CD8-positive, alpha-beta memory T cell (primary cell): ENCODE measurements around the gene ARPC5L. TPM values are rescaled to one million over a fixed set of nuclear protein-coding genes. Genes with fewer than 3 reads are reported as not detected.

Experiments
- CTCF ChIA-PET: fragments of 350-600 bp; sonication (Branson Sonifier 250); formaldehyde crosslinking; loops from one replicate; lab custom pipeline; 2021; ENCODE audit warnings: antibody characterized with exemption; lab: Charles Lee
- POLR2A ChIA-PET: fragments of 350-600 bp; sonication (Branson Sonifier 250); formaldehyde crosslinking; loops from one replicate; lab custom pipeline; 2021; ENCODE audit warnings: antibody characterized with exemption; lab: Charles Lee
- DNase-seq, 5 donors: peaks; one replicate each; pipeline versions ENCODE4 v3.0.0 to v3.0.0-alpha.2; 2020 to 2022; ENCODE audit warnings: mixed read lengths in 1 of 5
- H3K27ac ChIP-seq: one replicate; pipeline ENCODE4 v1.7.0; 2013; ENCODE audit warnings: low read depth, mild to moderate bottlenecking, low read length, moderate library complexity
- H3K27me3 ChIP-seq: 2 replicates; pipeline ENCODE4 v1.7.0; 2013; ENCODE audit warnings: low read length, mild to moderate bottlenecking; ENCODE audit not compliant: insufficient read depth, poor library complexity, severe bottlenecking
- H3K36me3 ChIP-seq: 2 replicates; pipeline ENCODE4 v1.7.0; 2013; ENCODE audit warnings: mild to moderate bottlenecking, low read length, moderate library complexity; ENCODE audit not compliant: insufficient read depth
- H3K4me1 ChIP-seq: 2 replicates; pipeline ENCODE4 v1.7.0; 2013; ENCODE audit warnings: mild to moderate bottlenecking, low read length, moderate library complexity; ENCODE audit not compliant: insufficient read depth
- H3K4me3 ChIP-seq: 2 replicates; pipeline ENCODE4 v1.7.0; 2013; ENCODE audit warnings: mild to moderate bottlenecking, low read length
- H3K9me3 ChIP-seq: 2 replicates; pipeline ENCODE4 v1.7.0; 2013; ENCODE audit warnings: mild to moderate bottlenecking, low read length
- H3K27ac Mint-ChIP-seq, 8 donors: one replicate each; pipeline ENCODE4 v1.8.0; 2020 to 2021; ENCODE audit warnings: mixed read lengths in 8 of 8, mild to moderate bottlenecking in 6 of 8, inconsistent platforms in 3 of 8, moderate library complexity in 3 of 8
- H3K27me3 Mint-ChIP-seq, 2 donors: one replicate each; pipeline ENCODE4 v1.8.0; 2020 to 2021; ENCODE audit warnings: mixed read lengths in 2 of 2, mild to moderate bottlenecking in 1 of 2, moderate library complexity in 1 of 2
- H3K36me3 Mint-ChIP-seq, 3 donors: one replicate each; pipeline ENCODE4 v1.8.0; 2020 to 2021; ENCODE audit warnings: mixed read lengths in 3 of 3, inconsistent platforms in 1 of 3, mild to moderate bottlenecking in 1 of 3
- H3K4me1 Mint-ChIP-seq, 3 donors: one replicate each; pipeline ENCODE4 v1.8.0; 2020 to 2021; ENCODE audit warnings: mixed read lengths in 3 of 3, inconsistent platforms in 1 of 3, mild to moderate bottlenecking in 1 of 3
- H3K4me3 Mint-ChIP-seq, 7 donors: one replicate each; pipeline ENCODE4 v1.8.0; 2020 to 2021; ENCODE audit warnings: mixed read lengths in 7 of 7, mild to moderate bottlenecking in 6 of 7, moderate library complexity in 4 of 7, inconsistent platforms in 2 of 7
- H3K9me3 Mint-ChIP-seq, 5 donors: one replicate each; pipeline ENCODE4 v1.8.0; 2020 to 2022; ENCODE audit warnings: mixed read lengths in 5 of 5, mild to moderate bottlenecking in 3 of 5, moderate library complexity in 2 of 5, inconsistent platforms in 1 of 5
- polyA plus RNA-seq: library from polyadenylated mRNA; unstranded; fragments of 300-500 nt; fragmentation: Illumina TruSeq; gene quantifications from one replicate; pipeline ENCODE4 v1.2.3, GENCODE V29; 2021
- total RNA-seq, 2 experiments: library from RNA; stranded (reverse); gene quantifications; one replicate each; pipeline ENCODE4 v1.2.3, GENCODE V29; 2021

Gene ARPC5L
- total and polyA plus RNA-seq, 3 experiments from 2014 or later, result 116 to 120 (median 118) TPM

GRCh38 chr9:124887832-124888231 lies 25.9 kb downstream of the ARPC5L start:
- H3K27me3 Mint-ChIP-seq, result peaks cover 0 to 1% of the 10 kb centered on the region in 2 donors
- Histone ChIP-seq H3K4me1 (no peaks in the 10 kb centered on the region), H3K27me3 (no peaks in the 10 kb centered on the region), H3K27ac (no peak overlapping the region), H3K4me3 (no peak overlapping the region), H3K36me3 (peaks cover 28% of the 10 kb centered on the region), H3K9me3 (no peaks in the 10 kb centered on the region)
- H3K27ac Mint-ChIP-seq, result peak overlapping the region in 1 of 8 donors; percentile 43
- H3K4me3 Mint-ChIP-seq, result no peak overlapping the region
- no peaks in the 10 kb centered on the region for H3K9me3 Mint-ChIP-seq
- no peaks in the 10 kb centered on the region for H3K4me1 Mint-ChIP-seq
- DNase-seq, result no peak
- ChIA-PET POLR2A (no interaction called here), CTCF (interaction anchor here (2.1 kb wide), 1 partner anchor 116 kb away, joined by 6 read pairs; the partner anchor contains the start of gene NR6A1)
- H3K36me3 Mint-ChIP-seq, result peaks cover 8 to 80% (median 24%) of the 10 kb centered on the region in 3 donors

DNA sequence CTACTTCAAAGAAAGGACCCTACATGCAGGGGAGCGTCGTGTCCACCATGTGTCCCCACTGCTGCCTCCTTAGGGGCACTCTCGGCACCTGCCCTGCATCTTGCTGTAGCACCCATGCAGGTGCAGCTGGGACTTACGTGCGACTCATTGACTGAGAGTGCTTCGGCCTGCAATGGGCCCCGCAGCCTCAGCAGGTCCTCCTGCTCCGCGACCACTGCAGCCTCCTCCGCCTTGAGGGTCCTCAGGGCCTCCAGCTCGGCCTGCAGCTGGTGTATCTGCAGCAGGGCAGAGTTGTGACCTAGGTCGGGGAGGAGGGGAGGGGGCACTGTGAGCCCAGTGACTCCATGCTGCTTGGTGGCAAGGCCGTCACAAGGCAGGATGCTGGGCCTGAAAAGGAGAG lies 27.1 kb downstream of the ARPC5L start:
- H3K36me3 Mint-ChIP-seq, result peaks cover 8 to 85% (median 29%) of the 10 kb centered on the region in 3 donors

GRCh38 chr9:124890179-124890578 lies 28.2 kb downstream of the ARPC5L start:
- Histone ChIP-seq H3K27me3 (no peaks in the 10 kb centered on the region), H3K4me1 (no peaks in the 10 kb centered on the region), H3K36me3 (peaks cover 35% of the 10 kb centered on the region), H3K9me3 (no peaks in the 10 kb centered on the region), H3K4me3 (no peak overlapping the region), H3K27ac (no peak overlapping the region)
- H3K27me3 Mint-ChIP-seq, result peaks cover 0 to 1% of the 10 kb centered on the region in 2 donors
- ChIA-PET CTCF (interaction anchor here (1.0 to 1.6 kb wide), 3 partner anchors 14 to 37 kb away, joined by 3 to 5 read pairs (median 4); partner anchors contain the start of gene WDR38), POLR2A (no interaction called here)
- no peak for DNase-seq
- peaks cover 8 to 86% (median 25%) of the 10 kb centered on the region in 3 donors for H3K36me3 Mint-ChIP-seq
- H3K4me1 Mint-ChIP-seq, result peaks cover 7 to 9% (median 8%) of the 10 kb centered on the region in 3 donors
- no peak overlapping the region for H3K4me3 Mint-ChIP-seq
- no peaks in the 10 kb centered on the region for H3K9me3 Mint-ChIP-seq
- H3K27ac Mint-ChIP-seq, result no peak overlapping the region

More for the DNA sequence above, 27.1 kb downstream of the ARPC5L start:
- Histone ChIP-seq H3K4me1 (no peaks in the 10 kb centered on the region), H3K36me3 (peaks cover 35% of the 10 kb centered on the region), H3K27ac (no peak overlapping the region), H3K4me3 (no peak overlapping the region), H3K27me3 (no peaks in the 10 kb centered on the region), H3K9me3 (no peaks in the 10 kb centered on the region)
- POLR2A ChIA-PET, result no interaction called here
- Mint-ChIP-seq H3K4me1 (no peaks in the 10 kb centered on the region), H3K27ac (no peak overlapping the region), H3K9me3 (no peaks in the 10 kb centered on the region), H3K4me3 (no peak overlapping the region), H3K27me3 (peaks cover 0 to 1% of the 10 kb centered on the region in 2 donors)
- DNase-seq, result no peak
- CTCF ChIA-PET, result interaction anchor here (1.5 to 2.1 kb wide), 2 partner anchors 36 to 118 kb away, joined by 5 to 6 read pairs; partner anchors contain the start of genes NR6A1 and WDR38

- no peaks in the 10 kb centered on the region for H3K9me3 Mint-ChIP-seq
- POLR2A ChIA-PET, result interaction anchor here (1.1 kb wide), 1 partner anchor 123 kb away, joined by 3 read pairs; no protein-coding TSS in a partner anchor
Observed at GRCh38 chr9:124894035-124894740, 32.3 kb downstream of the ARPC5L start.

DNA sequence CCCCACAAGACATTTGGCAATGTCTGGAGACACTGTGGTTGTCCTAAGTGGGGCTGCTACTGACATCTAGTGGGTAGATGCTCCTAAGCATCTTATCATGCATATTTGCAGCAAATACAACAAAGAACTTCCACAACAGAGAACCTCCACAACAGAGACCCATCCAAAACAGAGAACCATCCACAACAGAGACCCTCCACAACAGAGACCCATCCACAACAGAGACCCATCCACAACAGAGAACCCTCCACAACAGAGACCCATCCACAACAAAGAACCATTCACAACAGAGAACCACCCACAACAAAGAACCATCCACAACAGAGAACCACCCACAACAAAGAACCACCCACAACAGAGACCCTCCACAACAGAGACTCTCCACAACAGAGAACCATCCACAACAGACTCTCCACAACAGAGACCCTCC lies 32.8 kb downstream of the ARPC5L start:
- Histone ChIP-seq H3K4me3 (no peak overlapping the region), H3K9me3 (no peaks in the 10 kb centered on the region), H3K36me3 (peaks cover 32% of the 10 kb centered on the region), H3K4me1 (no peaks in the 10 kb centered on the region), H3K27me3 (no peaks in the 10 kb centered on the region), H3K27ac (no peak overlapping the region)
- POLR2A ChIA-PET, result no interaction called here
- Mint-ChIP-seq H3K27me3 (no peaks in the 10 kb centered on the region), H3K36me3 (peaks cover 5 to 78% (median 19%) of the 10 kb centered on the region in 3 donors), H3K4me3 (peak overlapping the region in 3 of 7 donors; percentile 35 to 78 (median 62)), H3K9me3 (no peaks in the 10 kb centered on the region), H3K27ac (peak overlapping the region in 7 of 8 donors; percentile 15 to 91 (median 58)), H3K4me1 (peaks cover 12 to 16% (median 15%) of the 10 kb centered on the region in 3 donors)
- CTCF ChIA-PET, result interaction anchor here (1.6 to 4.2 kb wide), 3 partner anchors 25 to 42 kb away, joined by 4 to 16 read pairs (median 8); partner anchors contain the start of genes RPL35 and WDR38
- peak; percentile 7 to 88 (median 60) for DNase-seq

More at GRCh38 chr9:124894035-124894740, 32.3 kb downstream of the ARPC5L start:
- H3K27me3 Mint-ChIP-seq, result no peaks in the 10 kb centered on the region
- no peak for DNase-seq
- CTCF ChIA-PET, result interaction anchor here (0.7 to 4.2 kb wide), 6 partner anchors 9 to 41 kb away, joined by 4 to 16 read pairs (median 6); partner anchors contain the start of genes RPL35 and WDR38
- H3K4me3 Mint-ChIP-seq, result no peak overlapping the region
- H3K4me1 Mint-ChIP-seq, result peaks cover 12 to 16% (median 15%) of the 10 kb centered on the region in 3 donors
- H3K27ac ChIP-seq, result no peak overlapping the region
- H3K27me3 ChIP-seq, result no peaks in the 10 kb centered on the region
- no peaks in the 10 kb centered on the region for H3K4me1 ChIP-seq
- H3K36me3 ChIP-seq, result peaks cover 35% of the 10 kb centered on the region
- H3K27ac Mint-ChIP-seq, result peak overlapping the region in 6 of 8 donors; percentile 15 to 68 (median 57)
- no peak overlapping the region for H3K4me3 ChIP-seq
- peaks cover 8 to 78% (median 22%) of the 10 kb centered on the region in 3 donors for H3K36me3 Mint-ChIP-seq
- H3K9me3 ChIP-seq, result no peaks in the 10 kb centered on the region

GRCh38 chr9:124897570-124898460 lies 35.9 kb downstream of the ARPC5L start:
- H3K4me1 Mint-ChIP-seq, result peaks cover 12 to 16% (median 15%) of the 10 kb centered on the region in 3 donors
- Histone ChIP-seq H3K36me3 (peaks cover 16% of the 10 kb centered on the region), H3K4me1 (no peaks in the 10 kb centered on the region), H3K27me3 (no peaks in the 10 kb centered on the region), H3K4me3 (no peak overlapping the region), H3K27ac (no peak overlapping the region), H3K9me3 (no peaks in the 10 kb centered on the region)
- no peak overlapping the region for H3K4me3 Mint-ChIP-seq
- DNase-seq, result no peak
- peak overlapping the region in 2 of 8 donors; percentile 2 to 4 for H3K27ac Mint-ChIP-seq
- peaks cover 5 to 71% (median 24%) of the 10 kb centered on the region in 3 donors for H3K36me3 Mint-ChIP-seq
- peaks cover 0 to under 1% of the 10 kb centered on the region in 2 donors for H3K27me3 Mint-ChIP-seq
- ChIA-PET CTCF (interaction anchor here (1.0 to 1.8 kb wide), 2 partner anchors 11 to 125 kb away, joined by 3 to 4 read pairs; no protein-coding TSS in a partner anchor), POLR2A (interaction anchor here (0.5 kb wide), 1 partner anchor 107 kb away, joined by 3 read pairs; no protein-coding TSS in a partner anchor)
- no peaks in the 10 kb centered on the region for H3K9me3 Mint-ChIP-seq

GRCh38 chr9:124899845-124900244 lies 37.9 kb downstream of the ARPC5L start:
- Mint-ChIP-seq H3K27me3 (peaks cover 0 to 2% of the 10 kb centered on the region in 2 donors), H3K4me3 (no peak overlapping the region), H3K27ac (no peak overlapping the region), H3K9me3 (no peaks in the 10 kb centered on the region), H3K36me3 (peaks cover 8 to 62% (median 22%) of the 10 kb centered on the region in 3 donors), H3K4me1 (peaks cover 7 to 11% (median 10%) of the 10 kb centered on the region in 3 donors)
- Histone ChIP-seq H3K36me3 (peaks cover 13% of the 10 kb centered on the region), H3K9me3 (no peaks in the 10 kb centered on the region), H3K27ac (no peak overlapping the region), H3K27me3 (no peaks in the 10 kb centered on the region), H3K4me1 (no peaks in the 10 kb centered on the region), H3K4me3 (no peak overlapping the region)
- ChIA-PET CTCF (no interaction called here), POLR2A (no interaction called here)
- no peak for DNase-seq
